ENCODE data around the gene LENEP. TPM values are rescaled to one million over a fixed set of nuclear protein-coding genes. Genes with fewer than 3 reads are reported as not detected.

The LENEP gene
- total RNA-seq, 2 experiments from 2014 or later, result not detected

- intact Hi-C loops (cut with DNase I, micrococcal nuclease), result loop anchor here (1.0 to 5.0 kb wide), 6 partner anchors 18 to 63 kb away; partner anchors contain the start of gene EFNA4 (in 2 of the 2)
- POLR2A ChIA-PET, result interaction anchor here (1.0 to 10.2 kb wide), 11 partner anchors 11 to 63 kb away, joined by 3 to 189 read pairs (median 7); partner anchors contain the start of genes CKS1B, FLAD1, PBXIP1 and PMVK
- CTCF ChIA-PET, result interaction anchor here (0.8 to 13.2 kb wide), 20 partner anchors 9 to 173 kb away, joined by 3 to 159 read pairs (median 6); partner anchors contain the start of genes ADAM15, CKS1B, FLAD1 and KRTCAP2
Measured at GRCh38 chr1:154999571-155000410, 6.4 kb downstream of the LENEP start.

GRCh38 chr1:155000411-155000725 is 7.0 kb downstream of the LENEP start:
- H3K4me1 ChIP-seq (ENCODE audit: insufficient read depth, low read length), result peaks cover 65% of the 10 kb centered on the region
- ChIA-PET CTCF (interaction anchor here (1.1 to 13.2 kb wide), 8 partner anchors 17 to 63 kb away, joined by 3 to 159 read pairs (median 20); partner anchors contain the start of genes CKS1B, FLAD1, PBXIP1 and PMVK), POLR2A (interaction anchor here (1.0 to 10.2 kb wide), 8 partner anchors 12 to 64 kb away, joined by 4 to 189 read pairs (median 15); partner anchors contain the start of genes CKS1B, FLAD1, PBXIP1 and PMVK)
- Mint-ChIP-seq H3K36me3 (ENCODE audit: low read depth) (peaks cover 15% of the 10 kb centered on the region), H3K27me3 (no peaks in the 10 kb centered on the region), H3K27ac (peak overlapping the region; percentile 90), H3K4me3 (peak overlapping the region; percentile 92), H3K9me3 (no peaks in the 10 kb centered on the region), H3K4me1 (ENCODE audit: low read depth) (peaks cover 58% of the 10 kb centered on the region)
- no peaks in the 10 kb centered on the region for H3K9me3 ChIP-seq (ENCODE audit: control insufficient read depth in 1 of 2, insufficient read depth in 1 of 2, low read length in 2 of 2)
- TF ChIP-seq CTCF (IDR thresholded peaks at IDR 0.05), result no peak
- ATAC-seq (ENCODE audit: poor library complexity) (no peak), DNase-seq (peak in 1 of 14 experiments; percentile 32)
- peaks cover 3% of the 10 kb centered on the region for H3K36me3 ChIP-seq (ENCODE audit: insufficient read depth, low read length)
- peak overlapping the region; percentile 92 to 96 for H3K27ac ChIP-seq (ENCODE audit: low read depth in 1 of 2, low read length in 2 of 2)
- H3K4me3 ChIP-seq (ENCODE audit: low read length), result peak overlapping the region; percentile 73
- intact Hi-C loops (cut with DNase I, micrococcal nuclease), result loop anchor here (1.0 to 5.0 kb wide), 3 partner anchors 45 to 62 kb away; partner anchors contain the start of gene EFNA4 (in 2 of the 2)
- no peaks in the 10 kb centered on the region for H3K27me3 ChIP-seq (ENCODE audit: control insufficient read depth in 1 of 2, insufficient read depth in 2 of 2, low read length in 2 of 2)

More at GRCh38 chr1:154999571-155000410, 6.4 kb downstream of the LENEP start:
- Histone ChIP-seq H3K27ac (ENCODE audit: low read depth in 1 of 2, low read length in 2 of 2) (peak overlapping the region; percentile 70 to 96), H3K36me3 (ENCODE audit: insufficient read depth, low read length) (no peaks in the 10 kb centered on the region), H3K4me3 (ENCODE audit: low read length) (peak overlapping the region; percentile 73), H3K9me3 (ENCODE audit: control insufficient read depth in 1 of 2, insufficient read depth in 1 of 2, low read length in 2 of 2) (no peaks in the 10 kb centered on the region), H3K4me1 (ENCODE audit: insufficient read depth, low read length) (peaks cover 59% of the 10 kb centered on the region), H3K27me3 (ENCODE audit: control insufficient read depth in 1 of 2, insufficient read depth in 2 of 2, low read length in 2 of 2) (no peaks in the 10 kb centered on the region)
- no peak for TF ChIP-seq CTCF (IDR thresholded peaks at IDR 0.05)
- DNase-seq (peak in 5 of 14 experiments; percentile 38 to 81 (median 43)), ATAC-seq (ENCODE audit: poor library complexity) (no peak)
- Mint-ChIP-seq H3K4me3 (peak overlapping the region; percentile 92), H3K27ac (peak overlapping the region; percentile 90), H3K9me3 (no peaks in the 10 kb centered on the region), H3K4me1 (ENCODE audit: low read depth) (peaks cover 55% of the 10 kb centered on the region), H3K36me3 (ENCODE audit: low read depth) (peaks cover 15% of the 10 kb centered on the region), H3K27me3 (no peaks in the 10 kb centered on the region)

GRCh38 chr1:155000726-155001424 is 7.5 kb downstream of the LENEP start:
- Mint-ChIP-seq H3K4me1 (ENCODE audit: low read depth) (peaks cover 60% of the 10 kb centered on the region), H3K4me3 (peak overlapping the region; percentile 99), H3K36me3 (ENCODE audit: low read depth) (peaks cover 15% of the 10 kb centered on the region), H3K27me3 (no peaks in the 10 kb centered on the region), H3K27ac (peak overlapping the region; percentile 90), H3K9me3 (no peaks in the 10 kb centered on the region)
- intact Hi-C loops (cut with DNase I, micrococcal nuclease), result loop anchor here (1.0 to 5.0 kb wide), 6 partner anchors 16 to 62 kb away; partner anchors contain the start of genes EFNA4 (in 2 of the 2) and CKS1B (in 1 of the 2)
- POLR2A ChIA-PET, result interaction anchor here (1.0 to 10.2 kb wide), 8 partner anchors 9 to 64 kb away, joined by 4 to 189 read pairs (median 22); partner anchors contain the start of genes CKS1B, FLAD1, PBXIP1 and PMVK
- CTCF ChIA-PET, result interaction anchor here (1.1 to 13.2 kb wide), 8 partner anchors 18 to 61 kb away, joined by 3 to 159 read pairs (median 20); partner anchors contain the start of genes CKS1B, FLAD1, PBXIP1 and PYGO2
- H3K9me3 ChIP-seq (ENCODE audit: control insufficient read depth in 1 of 2, insufficient read depth in 1 of 2, low read length in 2 of 2), result no peaks in the 10 kb centered on the region
- no peak for TF ChIP-seq CTCF (IDR thresholded peaks at IDR 0.05)
- H3K4me3 ChIP-seq (ENCODE audit: low read length), result peak overlapping the region; percentile 73
- H3K27me3 ChIP-seq (ENCODE audit: control insufficient read depth in 1 of 2, insufficient read depth in 2 of 2, low read length in 2 of 2), result no peaks in the 10 kb centered on the region
- peak overlapping the region; percentile 92 to 96 for H3K27ac ChIP-seq (ENCODE audit: low read depth in 1 of 2, low read length in 2 of 2)
- H3K36me3 ChIP-seq (ENCODE audit: insufficient read depth, low read length), result peaks cover 3% of the 10 kb centered on the region
- ATAC-seq (ENCODE audit: poor library complexity) (peak; percentile 39), DNase-seq (peak in 13 of 14 experiments; percentile 57 to 89 (median 71))
- peaks cover 70% of the 10 kb centered on the region for H3K4me1 ChIP-seq (ENCODE audit: insufficient read depth, low read length)

All from CD4-positive, alpha-beta T cell (primary cell).